Central memory CD8-positive, alpha-beta T cell (primary cell): ENCODE data around the gene ZC3H18.

Experiments
- ATAC-seq: fragments of 150-1000 bp; cut with Tn5 transposase; replicated peaks from 2 replicates; pipeline ENCODE4 v1.10.0; 2022; ENCODE audit warnings: mild to moderate bottlenecking, moderate FRiP score, moderate number of reproducible peaks; ENCODE audit not compliant: poor library complexity, severe bottlenecking; ENCODE audit errors: extremely low read depth
- DNase-seq, 2 donors: peaks; one replicate each; pipeline ENCODE4 v3.0.0; 2021; ENCODE audit warnings: low spot score in 2 of 2
- H3K27ac Mint-ChIP-seq: one replicate; pipeline ENCODE4 v1.8.0; 2022; ENCODE audit warnings: low read depth, mild to moderate bottlenecking, moderate library complexity, mixed read lengths
- H3K27me3 Mint-ChIP-seq: one replicate; pipeline ENCODE4 v1.8.0; 2022; ENCODE audit warnings: mixed read lengths
- H3K36me3 Mint-ChIP-seq: one replicate; pipeline ENCODE4 v1.8.0; 2022; ENCODE audit warnings: mild to moderate bottlenecking, moderate library complexity, mixed read lengths; ENCODE audit not compliant: insufficient read depth
- H3K4me1 Mint-ChIP-seq: one replicate; pipeline ENCODE4 v1.8.0; 2022; ENCODE audit warnings: mixed read lengths
- H3K4me3 Mint-ChIP-seq: one replicate; pipeline ENCODE4 v1.8.0; 2022; ENCODE audit warnings: mild to moderate bottlenecking, moderate library complexity, mixed read lengths
- H3K9me3 Mint-ChIP-seq: one replicate; pipeline ENCODE4 v1.8.0; 2022; ENCODE audit warnings: mixed read lengths

Gene ZC3H18

GRCh38 chr16:88527937-88528743 lies 42.1 kb upstream of the ZC3H18 start:
- H3K4me3 Mint-ChIP-seq = no peak overlapping the region
- no peak for ATAC-seq

GRCh38 chr16:88528902-88529318 lies 41.3 kb upstream of the ZC3H18 start:
- H3K9me3 Mint-ChIP-seq = no peaks in the 10 kb centered on the region
- peaks cover 29% of the 10 kb centered on the region for H3K36me3 Mint-ChIP-seq
- no peaks in the 10 kb centered on the region for H3K27me3 Mint-ChIP-seq
- ATAC-seq (no peak), DNase-seq (no peak)
- H3K4me1 Mint-ChIP-seq = peaks cover 15% of the 10 kb centered on the region
- H3K27ac Mint-ChIP-seq = no peak overlapping the region
- H3K4me3 Mint-ChIP-seq = no peak overlapping the region

More at GRCh38 chr16:88527937-88528743, 42.1 kb upstream of the ZC3H18 start:
- H3K4me1 Mint-ChIP-seq = peaks cover 15% of the 10 kb centered on the region
- DNase-seq = no peak
- H3K9me3 Mint-ChIP-seq = no peaks in the 10 kb centered on the region
- H3K27me3 Mint-ChIP-seq = no peaks in the 10 kb centered on the region
- H3K36me3 Mint-ChIP-seq = peaks cover 29% of the 10 kb centered on the region
- no peak overlapping the region for H3K27ac Mint-ChIP-seq

- Mint-ChIP-seq H3K4me1 (peaks cover 12% of the 10 kb centered on the region), H3K36me3 (peaks cover 24% of the 10 kb centered on the region), H3K4me3 (no peak overlapping the region), H3K27ac (no peak overlapping the region), H3K9me3 (no peaks in the 10 kb centered on the region), H3K27me3 (no peaks in the 10 kb centered on the region)
- DNase-seq (no peak), ATAC-seq (no peak)
Measured at GRCh38 chr16:88529596-88529995, 40.6 kb upstream of the ZC3H18 start.

- ATAC-seq (no peak), DNase-seq (no peak)
- Mint-ChIP-seq H3K4me3 (no peak overlapping the region), H3K27ac (peak overlapping the region; percentile 17), H3K4me1 (peaks cover 12% of the 10 kb centered on the region), H3K36me3 (peaks cover 27% of the 10 kb centered on the region), H3K27me3 (no peaks in the 10 kb centered on the region), H3K9me3 (no peaks in the 10 kb centered on the region)
Measured at GRCh38 chr16:88530051-88530857, 39.9 kb upstream of the ZC3H18 start.

- Mint-ChIP-seq H3K4me1 (peaks cover 18% of the 10 kb centered on the region), H3K4me3 (no peak overlapping the region), H3K36me3 (peaks cover 25% of the 10 kb centered on the region), H3K27ac (peak overlapping the region; percentile 17), H3K27me3 (no peaks in the 10 kb centered on the region), H3K9me3 (no peaks in the 10 kb centered on the region)
- DNase-seq (no peak), ATAC-seq (no peak)
Measured at GRCh38 chr16:88530858-88531203, 39.4 kb upstream of the ZC3H18 start.

- H3K27ac Mint-ChIP-seq = no peak overlapping the region
Measured at GRCh38 chr16:88531346-88531745, 38.9 kb upstream of the ZC3H18 start.

GRCh38 chr16:88531931-88532433 lies 38.2 kb upstream of the ZC3H18 start:
- ATAC-seq (no peak), DNase-seq (no peak)
- H3K9me3 Mint-ChIP-seq = no peaks in the 10 kb centered on the region
- peaks cover 20% of the 10 kb centered on the region for H3K4me1 Mint-ChIP-seq
- H3K4me3 Mint-ChIP-seq = peak overlapping the region; percentile 20
- no peaks in the 10 kb centered on the region for H3K27me3 Mint-ChIP-seq
- H3K36me3 Mint-ChIP-seq = peaks cover 28% of the 10 kb centered on the region
- no peak overlapping the region for H3K27ac Mint-ChIP-seq

More at GRCh38 chr16:88531346-88531745, 38.9 kb upstream of the ZC3H18 start:
- Mint-ChIP-seq H3K36me3 (peaks cover 28% of the 10 kb centered on the region), H3K9me3 (no peaks in the 10 kb centered on the region), H3K4me3 (no peak overlapping the region), H3K4me1 (peaks cover 20% of the 10 kb centered on the region), H3K27me3 (no peaks in the 10 kb centered on the region)
- DNase-seq (no peak), ATAC-seq (no peak)

GRCh38 chr16:88532434-88533241 lies 37.6 kb upstream of the ZC3H18 start:
- H3K27me3 Mint-ChIP-seq = no peaks in the 10 kb centered on the region
- H3K4me3 Mint-ChIP-seq = no peak overlapping the region
- no peaks in the 10 kb centered on the region for H3K9me3 Mint-ChIP-seq
- peaks cover 22% of the 10 kb centered on the region for H3K4me1 Mint-ChIP-seq
- peaks cover 28% of the 10 kb centered on the region for H3K36me3 Mint-ChIP-seq
- no peak for DNase-seq
- ATAC-seq = no peak
- no peak overlapping the region for H3K27ac Mint-ChIP-seq

- ATAC-seq (no peak), DNase-seq (no peak)
- H3K27me3 Mint-ChIP-seq = no peaks in the 10 kb centered on the region
- H3K27ac Mint-ChIP-seq = no peak overlapping the region
- no peak overlapping the region for H3K4me3 Mint-ChIP-seq
- H3K9me3 Mint-ChIP-seq = no peaks in the 10 kb centered on the region
- H3K4me1 Mint-ChIP-seq = peaks cover 30% of the 10 kb centered on the region
- peaks cover 29% of the 10 kb centered on the region for H3K36me3 Mint-ChIP-seq
Measured at GRCh38 chr16:88533381-88533917, 36.8 kb upstream of the ZC3H18 start.

GRCh38 chr16:88533932-88534637 lies 36.1 kb upstream of the ZC3H18 start:
- DNase-seq (peak in 1 of 2 donors; percentile 58), ATAC-seq (peak; percentile 85)
- H3K4me3 Mint-ChIP-seq = peak overlapping the region; percentile 65
- H3K27ac Mint-ChIP-seq = peak overlapping the region; percentile 67
- H3K27me3 Mint-ChIP-seq = no peaks in the 10 kb centered on the region
- H3K4me1 Mint-ChIP-seq = peaks cover 36% of the 10 kb centered on the region
- H3K36me3 Mint-ChIP-seq = peaks cover 31% of the 10 kb centered on the region
- H3K9me3 Mint-ChIP-seq = no peaks in the 10 kb centered on the region

- Mint-ChIP-seq H3K9me3 (no peaks in the 10 kb centered on the region), H3K36me3 (peaks cover 31% of the 10 kb centered on the region)
- ATAC-seq = peak; percentile 10
Measured at GRCh38 chr16:88534638-88535190, 35.5 kb upstream of the ZC3H18 start.

More at GRCh38 chr16:88534638-88535190, 35.5 kb upstream of the ZC3H18 start:
- Mint-ChIP-seq H3K4me1 (peaks cover 38% of the 10 kb centered on the region), H3K27me3 (no peaks in the 10 kb centered on the region), H3K27ac (peak overlapping the region; percentile 67), H3K4me3 (peak overlapping the region; percentile 65)
- no peak for DNase-seq
